OCI-M2 (cell line): ENCODE measurements around the gene REV1.
"Not testable (repeated sequence)": the region's sequence is repeated elsewhere in the genome, so short reads cannot be mapped to it uniquely, and the experiment has no call there.

Source experiments
- DNase-seq: peaks from one replicate; lab custom pipeline; 2025; ENCODE audit not compliant: unreplicated experiment; lab: John Stamatoyannopoulos, UW

The REV1 gene

DNA sequence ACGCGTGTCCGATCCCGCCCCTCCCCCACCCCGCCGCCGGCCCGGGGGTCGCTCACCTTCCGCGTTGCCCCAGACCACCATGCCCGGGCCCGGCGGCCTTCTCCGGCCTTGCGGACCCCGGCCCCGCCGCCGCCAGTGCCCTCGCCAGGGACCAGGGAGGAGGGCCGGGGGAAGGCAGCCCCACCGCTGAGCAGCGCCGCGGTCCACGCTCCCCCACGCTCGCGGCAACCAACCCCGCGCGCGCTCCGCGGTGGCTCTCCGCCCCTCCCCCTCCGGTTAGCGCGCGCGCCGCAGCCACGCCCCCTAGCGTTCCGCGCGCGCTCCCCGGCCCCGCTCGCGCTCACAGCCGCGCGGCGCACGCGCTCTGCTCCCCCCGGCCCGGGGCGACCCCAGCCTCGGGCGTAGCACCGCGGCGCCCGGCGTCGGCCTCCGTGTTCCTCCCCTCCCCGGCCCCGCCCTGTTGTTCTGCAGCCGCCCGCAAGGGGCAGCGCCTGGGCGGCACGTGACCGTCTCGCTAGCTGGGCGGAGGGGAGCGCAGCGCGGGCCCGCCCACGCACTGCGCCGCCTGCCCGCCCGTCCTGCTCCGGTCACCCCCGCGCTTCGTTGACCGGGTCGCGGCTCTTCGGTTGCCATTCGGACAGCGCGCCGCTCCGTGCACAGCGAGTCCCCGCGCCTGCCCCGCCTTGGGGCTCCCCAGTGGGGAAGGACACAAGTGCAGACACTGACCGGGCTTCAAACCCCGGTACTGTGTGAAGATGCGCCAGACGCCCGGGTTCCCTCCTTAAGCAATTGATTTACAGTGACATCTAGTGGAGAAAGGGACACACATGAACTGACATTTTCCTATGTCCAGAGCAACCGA lies at the start of gene REV1:
TSS of gene REV1 (minus strand) at position 257 of the 862 bp plus-strand sequence. CDS start 25,042 bp downstream, outside the sequence.
- no peak for DNase-seq

- DNase-seq: no peak
These were observed 48.2 kb upstream of the REV1 start for GRCh38 chr2:99537910-99538485.

- DNase-seq: no peak
These were observed 34.2 kb upstream of the REV1 start for GRCh38 chr2:99524056-99524455.

GRCh38 chr2:99522157-99522556 lies 32.3 kb upstream of the REV1 start:
- DNase-seq: no peak

DNA sequence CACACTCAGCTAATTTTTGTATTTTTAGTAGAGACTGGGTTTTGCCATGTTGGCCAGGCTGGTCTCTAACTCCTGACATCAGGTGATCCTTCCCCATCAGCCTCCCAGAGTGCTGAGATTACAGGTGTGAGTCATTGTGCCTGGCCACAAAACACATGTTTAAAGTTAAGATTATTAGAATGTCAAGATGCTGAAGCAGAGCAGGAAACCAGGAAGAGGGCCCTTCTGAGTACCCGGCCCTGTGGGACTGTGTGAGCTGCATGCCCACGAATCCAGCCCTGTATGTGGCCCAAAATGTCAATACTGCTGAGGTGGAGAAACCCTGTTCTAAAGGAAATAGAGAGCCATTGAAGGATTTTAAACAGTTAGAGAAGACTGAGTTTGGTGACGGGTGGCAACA lies 31.0 kb upstream of the REV1 start:
- no peak for DNase-seq

GRCh38 chr2:99520195-99520594 lies 30.4 kb upstream of the REV1 start:
- no peak for DNase-seq

DNA sequence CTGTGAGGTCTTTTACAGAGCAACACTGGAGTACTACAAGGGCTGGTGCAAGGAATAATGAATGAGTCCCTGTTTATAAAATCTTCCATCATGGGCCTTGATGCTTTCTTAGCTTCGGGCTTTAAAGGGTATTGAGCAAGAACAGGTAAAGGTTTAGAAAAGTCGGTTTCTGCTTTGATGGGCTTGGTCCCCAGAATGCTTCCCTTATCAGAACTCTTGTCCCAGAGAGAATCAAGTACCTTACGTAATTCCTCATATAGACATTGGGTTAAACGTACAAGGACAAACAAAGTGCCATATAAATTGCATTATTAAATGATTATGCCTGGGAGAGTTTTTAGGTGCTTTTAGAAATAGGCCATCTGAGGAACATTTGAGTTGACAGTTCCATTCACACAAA lies 24.5 kb upstream of the REV1 start:
- DNase-seq: no peak

GRCh38 chr2:99512181-99512591 lies 22.4 kb upstream of the REV1 start:
- no peak for DNase-seq

GRCh38 chr2:99509387-99509786 lies 19.6 kb upstream of the REV1 start:
- DNase-seq: no peak

DNA sequence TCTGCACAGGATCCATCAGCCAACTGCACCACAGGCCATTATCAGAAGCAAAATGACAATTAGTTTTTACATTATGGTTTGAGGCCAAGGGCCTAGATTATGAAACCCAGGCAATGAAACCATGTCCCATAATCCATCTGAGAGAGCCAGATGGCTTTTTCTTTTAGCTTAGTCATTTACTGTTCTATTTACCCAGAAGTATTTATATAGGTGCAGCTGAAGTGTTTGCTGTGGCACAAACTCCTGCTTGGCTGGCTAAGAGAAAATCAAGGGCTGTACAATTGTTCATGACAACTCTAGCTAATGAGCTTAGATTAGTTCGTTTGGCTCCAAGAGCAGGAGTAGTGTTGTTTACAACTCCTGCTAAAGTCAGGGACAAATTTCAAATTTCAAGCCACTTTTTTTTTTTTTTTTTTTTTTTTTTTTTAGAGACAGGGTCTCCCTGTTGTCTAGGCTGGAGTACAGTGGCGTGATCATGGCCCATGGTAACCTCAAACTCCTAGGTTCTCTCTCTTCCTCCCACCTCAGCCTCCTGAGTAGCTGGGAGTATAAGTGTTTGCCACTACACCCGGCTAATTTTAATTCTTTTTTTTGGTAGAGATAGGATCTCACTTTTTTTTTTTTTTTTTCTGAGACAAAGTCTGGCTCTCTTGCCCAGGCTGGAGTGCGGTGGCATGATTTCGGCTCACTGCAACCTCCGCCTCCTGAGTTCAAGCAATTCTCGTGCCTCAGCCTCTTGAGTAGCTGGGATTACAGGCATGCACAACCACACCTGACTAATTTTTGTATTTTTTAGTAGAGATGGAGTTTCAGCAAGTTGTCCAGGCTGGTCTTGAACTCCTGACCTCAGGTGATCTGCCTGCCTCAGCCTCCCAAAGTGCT lies 18.4 kb upstream of the REV1 start:
- no peak for DNase-seq

- DNase-seq: no peak
These were observed 15.2 kb upstream of the REV1 start for GRCh38 chr2:99504844-99505584.

GRCh38 chr2:99503662-99504416 lies 14.0 kb upstream of the REV1 start:
- DNase-seq: not testable (repeated sequence)

- DNase-seq: no peak
These were observed 6.2 kb upstream of the REV1 start for GRCh38 chr2:99496021-99496420.

DNA sequence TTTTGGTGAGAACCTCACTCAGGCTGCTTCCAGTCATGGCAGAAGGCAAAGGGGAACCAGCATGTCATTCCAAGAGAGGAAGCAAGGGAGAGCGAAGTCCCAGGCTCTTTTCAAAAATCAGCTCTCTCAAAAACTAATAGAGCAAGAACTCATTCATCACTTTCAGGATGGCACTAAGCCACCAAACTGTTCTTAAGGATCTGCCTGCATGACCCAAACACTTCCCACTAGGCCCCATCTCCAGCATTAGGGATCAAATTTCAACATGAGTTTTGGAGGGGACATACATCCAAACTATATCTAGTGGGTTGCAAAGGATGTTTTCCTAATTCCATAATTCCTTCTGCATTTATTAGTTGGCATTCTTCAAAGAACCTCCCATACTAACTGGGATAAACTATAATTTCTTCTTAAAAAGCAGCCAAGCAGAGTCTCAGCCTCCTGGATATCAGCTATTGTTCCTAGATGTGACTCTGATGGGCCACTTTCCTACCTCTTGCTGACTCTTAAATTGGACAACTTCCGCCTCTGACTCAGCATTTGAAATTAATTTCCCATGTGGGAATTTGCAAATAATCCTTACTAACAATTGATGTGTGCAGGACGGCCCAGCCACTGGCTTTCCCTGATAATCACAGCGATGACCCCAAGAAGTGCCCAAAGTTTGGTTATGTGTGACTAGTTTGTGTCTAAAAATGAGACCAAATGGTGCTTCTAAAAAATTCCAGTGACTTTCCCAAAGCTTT lies 5.5 kb upstream of the REV1 start:
- no peak for DNase-seq

- no peak for DNase-seq
These were observed 2.9 kb upstream of the REV1 start for GRCh38 chr2:99492721-99493120.

DNA sequence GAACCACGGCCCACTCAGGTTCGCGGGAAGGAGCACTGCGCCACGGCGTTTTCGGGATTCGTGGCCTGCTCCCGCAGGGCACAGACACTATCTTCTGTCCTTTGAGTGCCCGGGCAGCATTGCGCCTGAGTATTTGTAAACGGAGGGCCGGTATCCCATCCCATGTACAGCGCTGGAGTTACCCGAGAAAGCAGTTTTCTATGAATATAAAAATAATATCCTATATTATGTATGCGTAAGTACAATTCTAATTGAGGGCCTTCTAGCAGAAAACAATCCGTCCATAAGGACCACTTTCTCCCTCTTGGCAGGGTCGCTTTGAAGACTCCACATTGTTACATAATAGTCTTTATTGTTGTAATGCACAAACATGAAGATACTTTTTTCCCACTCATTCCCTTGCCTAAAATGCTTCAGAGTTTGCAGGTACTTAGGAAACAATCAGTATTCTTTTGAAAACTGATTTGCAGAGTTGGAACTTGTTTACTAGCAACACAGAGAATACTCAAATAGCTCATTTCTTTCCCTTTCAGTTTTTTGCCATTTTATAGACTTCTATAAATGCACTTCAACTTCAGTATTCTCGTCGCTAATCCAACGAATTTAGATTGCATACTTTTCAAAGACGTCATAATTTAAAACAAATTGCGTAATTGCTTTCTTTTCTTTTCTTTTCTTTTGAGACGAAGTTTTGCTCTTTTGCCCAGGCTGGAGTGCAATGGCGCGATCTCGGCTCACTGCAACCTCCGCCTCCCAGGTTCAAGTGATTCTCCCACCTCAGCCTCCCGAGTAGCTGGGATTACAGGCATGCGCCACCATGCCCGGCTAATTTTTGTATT lies 1.0 kb upstream of the REV1 start:
- DNase-seq: no peak

- no peak for DNase-seq
These were observed 605 bp downstream of the REV1 start for GRCh38 chr2:99489063-99489760.

DNA sequence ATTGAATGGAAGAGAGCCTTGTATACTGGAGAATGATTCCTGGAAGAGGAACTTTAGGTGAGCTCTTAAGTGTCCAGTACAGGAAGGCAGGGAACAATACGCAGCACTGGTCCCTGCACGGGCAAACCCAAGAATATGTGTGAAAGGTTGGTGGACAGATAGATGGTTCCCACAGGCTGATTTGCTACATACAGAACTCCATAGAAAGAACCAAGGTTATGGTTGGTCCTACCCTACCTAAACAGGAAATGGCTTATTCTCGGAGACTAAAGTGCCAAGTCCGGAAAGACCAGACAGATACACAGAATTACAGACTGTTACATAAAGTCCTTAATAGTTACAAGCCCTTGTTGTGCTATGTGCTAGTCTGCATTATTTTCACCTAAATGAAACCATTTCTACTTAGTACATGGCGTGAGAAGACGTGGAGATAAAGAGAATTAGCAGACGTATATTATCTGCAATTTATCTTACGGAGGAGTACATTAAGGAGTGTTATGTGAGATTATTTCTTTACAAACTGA lies 1.2 kb downstream of the REV1 start:
- no peak for DNase-seq
